GM11168 (cell line): ENCODE data around the gene WWC2.

Source experiments
- in situ Hi-C: fragments of 300-500 bp; cut with MboI; formaldehyde crosslinking; loops from one replicate; pipeline ENCODE4 v1.12.0; 2022; ENCODE audit warnings: low sequenced_read_pairs; ENCODE audit not compliant: unreplicated experiment

Gene WWC2

GRCh38 chr4:183248201-183248600 lies 149.1 kb downstream of the WWC2 start:
- in situ Hi-C loops = no loop called here

- in situ Hi-C loops = loop anchor here (5.0 to 25.0 kb wide), 3 partner anchors 173 to 763 kb away; no protein-coding TSS in a partner anchor
Measured at GRCh38 chr4:183249854-183250253, 150.8 kb downstream of the WWC2 start.

GRCh38 chr4:183250831-183251230 lies 151.8 kb downstream of the WWC2 start:
- in situ Hi-C loops = loop anchor here (5.0 to 25.0 kb wide), 3 partner anchors 174 to 764 kb away; no protein-coding TSS in a partner anchor

GRCh38 chr4:183252959-183253358 lies 153.9 kb downstream of the WWC2 start:
- in situ Hi-C loops = loop anchor here (5.0 to 25.0 kb wide), 3 partner anchors 176 to 766 kb away; no protein-coding TSS in a partner anchor

GRCh38 chr4:183253451-183253850 lies 154.4 kb downstream of the WWC2 start:
- in situ Hi-C loops = loop anchor here (5.0 to 25.0 kb wide), 3 partner anchors 176 to 766 kb away; no protein-coding TSS in a partner anchor

- in situ Hi-C loops = loop anchor here (5.0 to 25.0 kb wide), 3 partner anchors 177 to 767 kb away; no protein-coding TSS in a partner anchor
Measured at GRCh38 chr4:183254162-183254561, 155.1 kb downstream of the WWC2 start.

- in situ Hi-C loops = loop anchor here (10.0 to 25.0 kb wide), 2 partner anchors 321 to 768 kb away; no protein-coding TSS in a partner anchor
Measured at GRCh38 chr4:183255487-183255886, 156.4 kb downstream of the WWC2 start.

GRCh38 chr4:183256343-183256742 lies 157.3 kb downstream of the WWC2 start:
- in situ Hi-C loops = loop anchor here (10.0 to 25.0 kb wide), 2 partner anchors 322 to 769 kb away; no protein-coding TSS in a partner anchor

- in situ Hi-C loops = loop anchor here (10.0 to 25.0 kb wide), 2 partner anchors 322 to 770 kb away; no protein-coding TSS in a partner anchor
Measured at GRCh38 chr4:183256756-183257385, 157.8 kb downstream of the WWC2 start.

GRCh38 chr4:183257808-183258207 lies 158.8 kb downstream of the WWC2 start:
- in situ Hi-C loops = loop anchor here (10.0 to 25.0 kb wide), 2 partner anchors 323 to 771 kb away; no protein-coding TSS in a partner anchor

- in situ Hi-C loops = loop anchor here (25.0 kb wide), 1 partner anchor 773 kb away; no protein-coding TSS in a partner anchor
Measured at GRCh38 chr4:183260491-183261151, 161.6 kb downstream of the WWC2 start.

GRCh38 chr4:183261953-183262775 lies 163.1 kb downstream of the WWC2 start:
- in situ Hi-C loops = loop anchor here (25.0 kb wide), 1 partner anchor 775 kb away; no protein-coding TSS in a partner anchor

GRCh38 chr4:183262776-183263100 lies 163.7 kb downstream of the WWC2 start:
- in situ Hi-C loops = loop anchor here (25.0 kb wide), 1 partner anchor 775 kb away; no protein-coding TSS in a partner anchor

- in situ Hi-C loops = loop anchor here (25.0 kb wide), 1 partner anchor 777 kb away; no protein-coding TSS in a partner anchor
Measured at GRCh38 chr4:183263787-183264386, 164.8 kb downstream of the WWC2 start.

GRCh38 chr4:183264614-183265013 lies 165.6 kb downstream of the WWC2 start:
- in situ Hi-C loops = loop anchor here (25.0 kb wide), 1 partner anchor 777 kb away; no protein-coding TSS in a partner anchor

- in situ Hi-C loops = loop anchor here (25.0 kb wide), 1 partner anchor 779 kb away; no protein-coding TSS in a partner anchor
Measured at GRCh38 chr4:183266371-183266770, 167.3 kb downstream of the WWC2 start.

GRCh38 chr4:183268556-183268955 lies 169.5 kb downstream of the WWC2 start:
- in situ Hi-C loops = loop anchor here (25.0 kb wide), 1 partner anchor 781 kb away; no protein-coding TSS in a partner anchor

GRCh38 chr4:183272384-183272783 lies 173.3 kb downstream of the WWC2 start:
- in situ Hi-C loops = loop anchor here (25.0 kb wide), 1 partner anchor 785 kb away; no protein-coding TSS in a partner anchor

- in situ Hi-C loops = no loop called here
Measured at GRCh38 chr4:183276106-183276505, 177.0 kb downstream of the WWC2 start.
